Activated T-cell treated with anti-CD3 and anti-CD28 coated beads, Interleukin-2, amount 50 U/mL, for 48 hours (primary cell): Measurements from ENCODE around the gene IKBIP.
"Not testable (repeated sequence)": the region's sequence is repeated elsewhere in the genome, so short reads cannot be mapped to it uniquely, and the experiment has no call there.

ENCODE experiments used
- DNase-seq, 2 experiments: peaks; one replicate each; pipeline ENCODE4 v3.0.0-alpha.2; 2020

The IKBIP gene

GRCh38 chr12:98635657-98636323 lies 8.8 kb downstream of the IKBIP start:
- no peak for DNase-seq

- DNase-seq, result no peak
Measured at GRCh38 chr12:98618952-98619351, 25.6 kb downstream of the IKBIP start.

GRCh38 chr12:98612696-98613334 lies 31.8 kb downstream of the IKBIP start:
- DNase-seq, result no peak

- no peak for DNase-seq
Measured at GRCh38 chr12:98610596-98610995, 34.0 kb downstream of the IKBIP start.

- no peak for DNase-seq
Measured at GRCh38 chr12:98606359-98606988, 38.1 kb downstream of the IKBIP start.

GRCh38 chr12:98601924-98602323 lies 42.7 kb downstream of the IKBIP start:
- no peak for DNase-seq

- DNase-seq, result not testable (repeated sequence)
Measured at GRCh38 chr12:98597313-98597712, 47.3 kb downstream of the IKBIP start.

- no peak for DNase-seq
Measured at GRCh38 chr12:98595243-98595988, 49.2 kb downstream of the IKBIP start.

- no peak for DNase-seq
Measured at GRCh38 chr12:98594050-98594835, 50.3 kb downstream of the IKBIP start.

GRCh38 chr12:98593351-98594049 lies 51.1 kb downstream of the IKBIP start, which contains the start of gene SLC25A3:
Gene SLC25A3 (plus strand): TSS chr12:98593686. CDS start chr12:98593979, 293 bp downstream.
- DNase-seq, result peak; percentile 91 to 95

- no peak for DNase-seq
Measured at GRCh38 chr12:98592825-98593322, 51.7 kb downstream of the IKBIP start.

- no peak for DNase-seq
Measured at GRCh38 chr12:98591209-98591608, 53.4 kb downstream of the IKBIP start.

GRCh38 chr12:98587084-98587483 lies 57.5 kb downstream of the IKBIP start:
- no peak for DNase-seq

GRCh38 chr12:98582093-98582492 lies 62.5 kb downstream of the IKBIP start:
- DNase-seq, result no peak

GRCh38 chr12:98581101-98581500 lies 63.5 kb downstream of the IKBIP start:
- no peak for DNase-seq

GRCh38 chr12:98580695-98581094 lies 63.9 kb downstream of the IKBIP start:
- no peak for DNase-seq

- no peak for DNase-seq
Measured at GRCh38 chr12:98579835-98580234, 64.8 kb downstream of the IKBIP start.

- no peak for DNase-seq
Measured at GRCh38 chr12:98579347-98579746, 65.2 kb downstream of the IKBIP start.

GRCh38 chr12:98578821-98579220 lies 65.8 kb downstream of the IKBIP start:
- no peak for DNase-seq

- no peak for DNase-seq
Measured at GRCh38 chr12:98578392-98578791, 66.2 kb downstream of the IKBIP start.

- not testable (repeated sequence) for DNase-seq
Measured at GRCh38 chr12:98576795-98577194, 67.8 kb downstream of the IKBIP start.

GRCh38 chr12:98575013-98575412 lies 69.6 kb downstream of the IKBIP start:
- DNase-seq, result no peak
